Measurements from ENCODE around the gene SELENOW.
"Not testable (repeated sequence)": the region's sequence is repeated elsewhere in the genome, so short reads cannot be mapped to it uniquely, and the experiment has no call there.

Gene SELENOW

GRCh38 chr19:47756627-47756929, 21.9 kb upstream of the SELENOW start:
- no peak for DNase-seq (ENCODE audit: low read depth in 2 of 2, low spot score in 1 of 2)

DNA sequence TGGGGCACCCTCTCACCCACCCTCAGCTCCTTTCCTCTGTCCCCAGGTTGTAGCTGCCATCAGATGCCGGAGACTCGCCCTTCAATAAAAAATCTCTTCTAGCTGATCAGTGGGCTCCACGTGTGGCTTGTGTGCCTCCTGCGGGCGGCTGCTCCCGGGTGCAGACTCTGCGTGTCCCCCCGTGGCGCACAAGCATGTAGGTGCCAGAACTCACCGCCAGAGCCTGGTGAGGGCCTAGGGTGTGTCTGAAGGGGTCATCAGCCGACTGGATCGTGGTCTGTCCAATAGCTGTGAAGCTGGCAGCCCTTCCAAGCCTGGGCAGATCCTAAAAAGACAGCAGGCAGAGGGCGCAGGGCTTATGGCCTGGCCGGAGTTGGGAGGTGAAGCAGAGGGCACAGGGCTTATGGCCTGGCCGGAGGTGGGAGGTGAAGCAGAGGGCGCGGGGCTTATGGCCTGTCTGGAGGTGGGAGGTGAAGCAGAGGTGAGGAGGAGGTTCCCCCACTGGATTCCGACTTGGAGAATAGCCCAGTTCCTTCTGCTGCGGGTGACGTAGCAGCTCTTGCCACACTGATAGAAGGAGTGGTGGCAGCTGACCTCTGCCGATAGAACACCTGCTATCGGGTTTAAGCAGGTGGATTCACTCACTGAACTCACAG, 21.4 kb upstream of the SELENOW start:
- DNase-seq (ENCODE audit: low read depth in 2 of 2, low spot score in 1 of 2) = no peak

- DNase-seq (ENCODE audit: low read depth in 2 of 2, low spot score in 1 of 2) = no peak
Observed at GRCh38 chr19:47757617-47758442, 20.7 kb upstream of the SELENOW start.

DNA sequence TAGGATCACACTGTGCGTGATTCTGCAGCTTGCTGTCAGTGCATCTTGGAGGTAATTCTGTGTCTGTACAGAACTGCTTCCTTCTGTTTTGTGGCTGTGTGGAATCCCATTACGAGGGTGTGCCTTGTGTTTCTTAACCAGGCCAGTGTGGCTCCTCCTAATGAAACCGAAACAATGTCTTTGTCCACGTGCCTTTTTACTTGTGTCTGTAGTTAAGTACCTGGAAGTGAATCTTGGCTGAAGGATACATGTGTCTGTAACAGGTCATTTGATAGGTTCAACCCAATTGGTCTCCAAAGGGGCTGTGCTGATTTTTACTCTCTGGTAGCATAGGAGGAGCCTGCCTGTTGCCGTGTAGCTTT, 20.1 kb upstream of the SELENOW start:
- DNase-seq (ENCODE audit: low read depth in 2 of 2, low spot score in 1 of 2) = no peak

DNA sequence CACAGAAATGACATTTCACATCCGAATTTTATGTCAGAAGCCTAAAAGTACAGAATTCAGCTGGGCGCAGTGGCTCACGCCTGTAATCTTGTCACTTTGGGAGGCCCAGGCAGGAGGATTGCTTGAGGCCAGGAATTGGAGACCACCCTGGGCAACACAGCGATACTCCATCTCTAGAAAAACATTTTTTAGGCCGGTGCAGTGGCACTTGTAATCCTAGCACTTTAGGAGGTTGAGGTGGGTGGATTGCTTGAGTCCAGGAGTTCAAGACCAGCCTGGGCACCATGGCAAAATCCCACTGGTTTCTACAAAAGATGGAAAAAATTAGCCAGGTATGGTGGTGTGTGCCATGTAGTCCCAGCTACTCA, 17.9 kb upstream of the SELENOW start:
- DNase-seq (ENCODE audit: low read depth in 2 of 2, low spot score in 1 of 2) = no peak

GRCh38 chr19:47761566-47761965, 16.9 kb upstream of the SELENOW start:
- DNase-seq (ENCODE audit: low read depth in 2 of 2, low spot score in 1 of 2) = no peak

DNA sequence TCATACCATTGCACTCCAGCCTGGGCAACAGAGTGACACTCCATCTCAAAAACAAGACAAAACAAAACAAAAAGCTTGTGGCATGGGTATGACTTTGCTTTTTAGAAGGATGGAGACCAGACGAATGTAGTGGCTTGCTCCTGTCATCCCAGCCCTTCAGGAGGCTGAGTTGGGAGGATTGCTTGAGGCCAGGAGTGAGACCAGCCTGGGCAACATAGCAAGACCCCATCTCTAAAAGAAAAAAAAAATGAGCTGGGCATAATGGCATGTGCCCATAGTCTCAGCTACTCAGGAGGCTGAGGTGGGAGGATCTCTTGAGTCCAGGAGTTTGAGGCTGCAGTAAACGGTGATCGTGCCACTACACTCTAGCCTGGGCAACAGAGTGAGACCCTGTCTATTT, 16.4 kb upstream of the SELENOW start:
- no peak for DNase-seq (ENCODE audit: low read depth in 2 of 2, low spot score in 1 of 2)

GRCh38 chr19:47762615-47763308, 15.7 kb upstream of the SELENOW start:
- no peak for DNase-seq (ENCODE audit: low read depth in 2 of 2, low spot score in 1 of 2)

- DNase-seq (ENCODE audit: low read depth in 2 of 2, low spot score in 1 of 2) = not testable (repeated sequence)
Observed at GRCh38 chr19:47764705-47765104, 13.8 kb upstream of the SELENOW start.

- no peak for DNase-seq (ENCODE audit: low read depth in 2 of 2, low spot score in 1 of 2)
Observed at GRCh38 chr19:47765523-47766358, 12.8 kb upstream of the SELENOW start.

DNA sequence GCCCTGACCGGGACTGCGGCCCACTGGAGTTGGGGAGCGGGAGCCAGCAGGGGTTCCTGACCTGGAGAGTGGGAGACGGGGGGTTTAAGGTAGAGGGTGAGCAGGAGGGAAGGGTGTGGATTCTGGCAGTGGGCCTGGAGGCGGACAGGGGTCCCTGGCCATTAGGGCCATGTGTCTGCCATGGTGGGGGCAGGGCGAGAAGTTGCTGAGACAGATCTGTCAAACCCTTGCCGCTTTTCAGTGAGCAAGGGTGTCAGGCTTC, 12.2 kb upstream of the SELENOW start:
- no peak for DNase-seq (ENCODE audit: low read depth in 2 of 2, low spot score in 1 of 2)

DNA sequence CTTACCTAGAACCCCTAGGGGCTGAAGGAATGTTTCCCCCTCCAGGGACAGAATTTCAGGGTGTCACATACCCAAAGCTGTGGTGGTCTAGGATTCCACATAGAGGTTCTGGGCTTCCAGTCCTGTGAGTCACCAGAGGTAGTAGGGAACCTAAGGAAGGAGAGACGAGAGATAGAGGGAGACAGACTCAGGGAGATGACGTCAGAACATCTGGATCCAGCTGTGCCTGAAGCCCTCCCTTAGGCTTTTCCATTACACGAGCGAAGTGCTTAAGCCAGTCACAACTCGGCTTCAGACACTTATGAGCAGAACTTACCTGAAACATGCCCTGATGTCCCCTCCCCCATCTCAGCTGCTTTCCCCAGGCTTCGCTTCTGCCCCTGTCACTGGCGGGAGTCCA, 11.8 kb upstream of the SELENOW start:
- DNase-seq (ENCODE audit: low read depth in 2 of 2, low spot score in 1 of 2) = no peak

DNA sequence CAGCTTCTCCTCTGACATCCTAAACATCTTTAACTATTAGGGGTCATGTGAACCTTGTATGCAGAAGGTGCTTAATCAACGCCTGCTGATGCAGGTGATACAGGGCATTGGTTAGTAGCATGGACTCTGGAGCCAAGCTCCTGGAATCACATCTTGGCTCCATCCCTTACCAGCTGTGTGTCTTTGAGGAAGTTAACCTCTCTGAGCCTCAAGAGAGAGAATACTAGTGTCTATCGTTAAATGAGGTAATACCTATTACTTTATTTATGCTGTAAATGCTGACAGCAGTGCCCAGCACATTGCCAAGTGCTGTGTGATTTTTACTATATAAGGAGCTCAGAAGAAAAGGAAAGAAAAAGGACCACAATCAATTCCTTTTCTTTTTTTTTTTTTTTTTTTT, 11.2 kb upstream of the SELENOW start:
- no peak for DNase-seq (ENCODE audit: low read depth in 2 of 2, low spot score in 1 of 2)

DNA sequence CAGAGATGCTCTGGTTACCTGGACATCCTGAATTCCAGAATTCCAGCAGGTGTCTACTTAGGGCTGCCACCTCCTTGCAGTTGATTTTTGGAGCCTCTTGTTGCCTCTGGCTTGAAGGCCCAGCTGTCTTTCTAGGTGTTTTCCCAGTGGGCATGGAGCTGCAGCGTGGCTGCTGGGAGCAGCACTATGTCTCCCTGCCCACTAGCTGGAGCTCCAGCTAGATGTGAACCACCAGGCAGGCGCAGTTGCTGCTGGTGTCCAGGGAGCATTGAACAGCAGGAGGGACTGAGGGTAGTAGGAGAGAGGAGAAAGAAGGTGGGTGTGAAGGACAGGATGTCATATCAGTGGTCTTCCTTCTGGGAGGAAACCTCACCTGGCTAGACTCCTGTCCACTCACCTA, 9.9 kb upstream of the SELENOW start:
- DNase-seq (ENCODE audit: low read depth in 2 of 2, low spot score in 1 of 2) = no peak

- no peak for DNase-seq (ENCODE audit: low read depth in 2 of 2, low spot score in 1 of 2)
Observed at GRCh38 chr19:47769534-47769933, 9.0 kb upstream of the SELENOW start.

GRCh38 chr19:47771291-47771690, 7.2 kb upstream of the SELENOW start:
- not testable (repeated sequence) for DNase-seq (ENCODE audit: low read depth in 2 of 2, low spot score in 1 of 2)

DNA sequence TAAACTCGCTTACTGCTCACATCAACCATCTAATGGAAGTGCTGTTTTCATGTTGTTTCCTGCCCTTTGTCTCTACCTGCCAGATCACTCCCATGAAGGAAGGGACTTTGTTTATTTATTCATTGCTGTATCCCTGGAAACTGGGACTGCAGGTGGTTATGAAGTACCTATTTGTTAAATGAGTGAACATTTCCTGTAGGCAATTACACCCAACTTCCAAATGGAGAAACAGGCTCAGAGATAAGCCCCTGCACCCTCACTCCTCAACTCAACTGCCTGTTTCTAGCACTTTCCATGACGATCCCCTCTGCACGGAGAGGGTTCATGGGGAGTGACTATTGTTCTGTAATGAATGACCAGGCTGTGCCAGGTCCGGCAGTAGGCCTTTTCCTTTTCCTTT, 1.9 kb upstream of the SELENOW start:
- no peak for DNase-seq (ENCODE audit: low read depth in 2 of 2, low spot score in 1 of 2)

GRCh38 chr19:47777245-47778048, 1.1 kb upstream of the SELENOW start:
- DNase-seq (ENCODE audit: low read depth in 2 of 2, low spot score in 1 of 2) = not testable (repeated sequence)

DNA sequence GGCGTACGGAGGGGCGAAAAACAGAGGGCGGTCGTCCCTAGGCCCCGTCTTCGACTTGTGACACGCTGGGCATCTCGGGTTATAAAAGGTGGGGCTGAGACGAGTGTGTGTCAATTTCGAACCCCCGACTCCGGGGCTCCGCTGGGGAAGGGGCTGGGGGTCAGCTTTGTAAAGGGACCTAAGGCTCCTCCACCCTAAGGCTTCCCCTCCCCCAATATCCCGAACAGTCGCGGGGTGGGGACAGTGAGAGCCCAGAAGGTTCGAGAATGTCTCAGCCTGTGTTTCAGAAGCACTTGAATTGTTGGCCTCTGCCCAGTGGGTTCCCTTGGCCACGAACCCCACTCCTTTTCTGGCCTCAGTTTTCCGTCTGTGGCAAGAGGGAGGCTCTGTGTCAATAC, 450 bp downstream of the SELENOW start:
- peak in 1 of 2 donors; percentile 9 for DNase-seq (ENCODE audit: low read depth in 2 of 2, low spot score in 1 of 2)

GRCh38 chr19:47779524-47780214, 1.2 kb downstream of the SELENOW start:
- no peak for DNase-seq (ENCODE audit: low read depth in 2 of 2, low spot score in 1 of 2)

- no peak for DNase-seq (ENCODE audit: low read depth in 2 of 2, low spot score in 1 of 2)
Observed at GRCh38 chr19:47780215-47780551, 1.7 kb downstream of the SELENOW start.

Data from stimulated activated CD8-positive, alpha-beta memory T cell treated with anti-CD3 and anti-CD28 coated beads, Interleukin-4, amount 100 ng/mL, for 4 hours (primary cell).